Measurements from ENCODE around the gene ANKRD55.

ANKRD55 gene

GRCh38 chr5:56175021-56175420 is 58.1 kb downstream of the ANKRD55 start:
- TF ChIP-seq CTCF (IDR thresholded peaks at IDR 0.05), result no peak

GRCh38 chr5:56172241-56172640 is 60.9 kb downstream of the ANKRD55 start:
- no peak for TF ChIP-seq CTCF (IDR thresholded peaks at IDR 0.05)

DNA sequence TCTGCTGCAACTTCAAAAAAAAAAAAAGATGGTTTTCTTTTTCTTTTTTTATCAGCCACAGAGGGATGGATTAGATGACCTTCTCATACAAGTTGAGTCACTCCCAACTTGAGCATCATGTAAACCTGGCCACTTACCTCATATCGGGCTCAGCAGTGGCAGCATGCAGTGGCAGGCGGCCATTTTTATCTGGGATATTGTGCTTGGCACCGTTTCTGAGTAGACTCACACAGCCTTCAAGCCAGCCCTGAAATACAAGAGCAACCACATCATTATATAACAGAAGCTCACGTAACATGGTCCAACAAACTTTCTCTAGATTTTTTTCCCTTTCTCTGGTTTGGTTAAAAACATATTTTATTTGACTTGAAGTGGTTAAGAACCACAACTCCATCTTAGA is 62.6 kb downstream of the ANKRD55 start:
- TF ChIP-seq CTCF (IDR thresholded peaks at IDR 0.05), result no peak

DNA sequence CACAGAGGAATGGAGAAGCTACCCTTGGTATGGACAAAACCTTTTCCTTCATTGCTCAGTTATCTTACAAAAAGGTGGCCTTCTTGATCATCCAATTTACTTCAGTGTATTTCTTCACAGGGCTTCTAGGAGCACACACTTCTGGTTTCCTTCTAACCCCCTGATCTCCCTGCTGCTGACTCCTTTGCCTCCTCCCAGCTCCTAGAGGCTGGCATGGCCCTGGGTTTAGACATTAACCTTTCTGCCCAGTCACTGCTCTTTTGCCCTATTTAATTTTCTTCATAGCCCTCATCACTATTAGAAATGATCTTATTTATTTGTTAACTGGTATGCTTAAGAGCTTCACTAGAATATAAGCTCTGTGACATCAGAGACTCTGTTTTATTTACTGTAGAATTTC is 63.2 kb downstream of the ANKRD55 start:
- TF ChIP-seq CTCF (IDR thresholded peaks at IDR 0.05), result no peak

GRCh38 chr5:56169281-56169680 is 63.8 kb downstream of the ANKRD55 start:
- no peak for TF ChIP-seq CTCF (IDR thresholded peaks at IDR 0.05)

DNA sequence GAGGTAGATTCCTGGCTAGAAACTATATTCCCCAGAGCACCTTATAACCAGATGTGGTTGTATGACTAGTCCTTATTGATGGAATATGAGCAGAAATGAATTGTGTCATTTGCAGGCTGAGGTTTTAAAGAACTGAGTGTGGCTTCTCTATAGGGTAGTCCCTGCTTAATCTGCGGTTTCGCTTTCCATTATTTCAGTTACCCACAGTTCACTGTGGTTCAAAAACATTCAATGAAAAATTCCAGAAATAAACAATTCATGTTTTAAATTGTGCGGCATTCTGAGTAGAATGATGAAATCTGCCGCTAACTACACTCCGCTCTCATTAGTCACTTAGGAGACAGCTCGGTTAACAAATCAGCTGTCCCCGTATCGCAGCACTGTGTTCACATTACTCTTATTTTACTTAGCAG is 65.1 kb downstream of the ANKRD55 start:
- TF ChIP-seq CTCF (IDR thresholded peaks at IDR 0.05), result no peak

GRCh38 chr5:56167519-56167918 is 65.6 kb downstream of the ANKRD55 start:
- no peak for TF ChIP-seq CTCF (IDR thresholded peaks at IDR 0.05)

DNA sequence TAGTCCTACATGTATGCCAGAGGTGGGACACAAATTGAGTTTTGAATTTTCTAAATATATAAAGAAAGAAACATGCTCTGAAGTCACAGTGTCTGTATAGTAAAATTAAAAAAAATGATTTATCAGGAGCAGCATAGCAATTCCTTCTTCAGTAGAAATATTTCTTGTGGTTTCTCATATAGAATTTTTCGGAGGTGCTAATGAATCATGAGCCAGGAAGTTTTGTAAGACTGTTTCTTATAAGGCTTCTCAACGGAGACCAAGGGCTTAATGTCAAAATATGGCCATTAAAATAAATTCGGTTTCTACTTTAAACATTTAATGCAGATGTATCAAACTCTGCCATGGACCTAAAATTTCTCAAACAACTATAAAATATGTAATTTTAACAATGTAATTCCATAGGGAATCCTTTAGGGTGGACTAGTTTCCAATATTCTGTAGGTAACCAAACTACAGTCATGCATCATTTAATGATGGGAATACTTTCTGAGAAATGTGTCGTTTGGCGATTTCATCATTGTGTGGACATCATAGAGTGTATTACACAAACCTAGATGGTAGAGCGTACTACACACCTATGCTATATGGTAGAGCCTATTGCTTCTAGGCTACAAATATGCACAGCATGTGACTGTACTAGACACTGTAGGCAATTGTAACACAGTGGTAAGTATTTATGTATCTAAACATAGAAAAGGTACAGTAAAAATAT is 66.3 kb downstream of the ANKRD55 start:
- no peak for TF ChIP-seq CTCF (IDR thresholded peaks at IDR 0.05)

Data from LNCAP (cell line).